Tibial nerve (tissue), 4 donors: ENCODE results near the gene BACH2.

Experiments used
- EP300 ChIP-seq, 2 donors: sonication (generic); formaldehyde crosslinking; IDR thresholded peaks; one replicate each; pipeline ENCODE4 v1.6.1; 2017; ENCODE audit warnings: antibody characterized with exemption in 2 of 2, mild to moderate bottlenecking in 1 of 2
- POLR2A ChIP-seq, 2 donors: fragments of 450-650 bp; IDR thresholded peaks; one replicate each; pipeline ENCODE4 v1.6.1; 2017; ENCODE audit warnings: antibody characterized with exemption in 2 of 2, mild to moderate bottlenecking in 2 of 2, moderate library complexity in 2 of 2
- TF ChIP-seq, protein P1 (sequence below), 5 experiments: fragments of 200-600 bp in 3 of 5; fragments of 450-650 bp in 2 of 5; sonication (generic) in 3 of 5; IDR thresholded peaks; one replicate each; pipeline ENCODE4 v1.5.1; 2016 to 2019; ENCODE audit warnings: antibody characterized with exemption in 5 of 5, mild to moderate bottlenecking in 3 of 5, moderate library complexity in 2 of 5

- TF ChIP-seq POLR2A (IDR thresholded peaks at IDR 0.05), result no peak
- TF ChIP-seq, protein P1, sequence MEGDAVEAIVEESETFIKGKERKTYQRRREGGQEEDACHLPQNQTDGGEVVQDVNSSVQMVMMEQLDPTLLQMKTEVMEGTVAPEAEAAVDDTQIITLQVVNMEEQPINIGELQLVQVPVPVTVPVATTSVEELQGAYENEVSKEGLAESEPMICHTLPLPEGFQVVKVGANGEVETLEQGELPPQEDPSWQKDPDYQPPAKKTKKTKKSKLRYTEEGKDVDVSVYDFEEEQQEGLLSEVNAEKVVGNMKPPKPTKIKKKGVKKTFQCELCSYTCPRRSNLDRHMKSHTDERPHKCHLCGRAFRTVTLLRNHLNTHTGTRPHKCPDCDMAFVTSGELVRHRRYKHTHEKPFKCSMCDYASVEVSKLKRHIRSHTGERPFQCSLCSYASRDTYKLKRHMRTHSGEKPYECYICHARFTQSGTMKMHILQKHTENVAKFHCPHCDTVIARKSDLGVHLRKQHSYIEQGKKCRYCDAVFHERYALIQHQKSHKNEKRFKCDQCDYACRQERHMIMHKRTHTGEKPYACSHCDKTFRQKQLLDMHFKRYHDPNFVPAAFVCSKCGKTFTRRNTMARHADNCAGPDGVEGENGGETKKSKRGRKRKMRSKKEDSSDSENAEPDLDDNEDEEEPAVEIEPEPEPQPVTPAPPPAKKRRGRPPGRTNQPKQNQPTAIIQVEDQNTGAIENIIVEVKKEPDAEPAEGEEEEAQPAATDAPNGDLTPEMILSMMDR (IDR thresholded peaks at IDR 0.05), result no peak
- TF ChIP-seq EP300 (IDR thresholded peaks at IDR 0.05), result no peak
These were observed 292.1 kb downstream of the BACH2 start for GRCh38 chr6:90004511-90004910.
